Keratinocyte (primary cell): Measurements from ENCODE around the gene DNAJC17. TPM values are rescaled to one million over a fixed set of nuclear protein-coding genes. Genes with fewer than 3 reads are reported as not detected.
A peak's percentile ranks its signal among the peaks of the same experiment; 100 is the strongest.

ENCODE experiments used
- DNase-seq: peaks from one replicate; pipeline ENCODE4 v3.0.0-alpha.2; 2011; ENCODE audit warnings: low read depth, missing footprints, low spot score
- FAIRE-seq: peaks from 2 replicates; lab custom pipeline; 2011; peaks lifted over from hg19 to GRCh38; lab: Jason Lieb, UNC
- H2AFZ ChIP-seq: 2 replicates; pipeline ENCODE4 v1.6.0; 2012; ENCODE audit warnings: low read length, control low read depth, inconsistent platforms; ENCODE audit not compliant: control insufficient read depth
- H3K27ac ChIP-seq: 2 replicates; pipeline ENCODE4 v1.5.1; 2011; ENCODE audit warnings: low read length; ENCODE audit not compliant: control insufficient read depth, insufficient read depth
- H3K27me3 ChIP-seq: 3 replicates; pipeline ENCODE4 v1.6.0; 2011; ENCODE audit warnings: low read length; ENCODE audit not compliant: control insufficient read depth, insufficient read depth; ENCODE audit errors: extremely low read depth
- H3K36me3 ChIP-seq, 2 experiments: 2 replicates in 1 of 2; 3 replicates in 1 of 2; pipeline ENCODE4 v1.5.1; 2011; ENCODE audit warnings: low read length in 2 of 2, mild to moderate bottlenecking in 1 of 2; ENCODE audit not compliant: control insufficient read depth in 2 of 2, insufficient read depth in 2 of 2; ENCODE audit errors: extremely low read depth in 1 of 2
- H3K4me1 ChIP-seq: 3 replicates; pipeline ENCODE4 v1.5.1; 2011; ENCODE audit warnings: low read length; ENCODE audit not compliant: control insufficient read depth, insufficient read depth; ENCODE audit errors: extremely low read depth
- H3K4me2 ChIP-seq: 3 replicates; pipeline ENCODE4 v1.6.0; 2011; ENCODE audit warnings: low read depth, low read length; ENCODE audit not compliant: control insufficient read depth, insufficient read depth; ENCODE audit errors: extremely low read depth
- H3K4me3 ChIP-seq, 3 experiments: fragments of 200-600 bp in 1 of 3; sonication (generic) in 1 of 3; 2 replicates in 2 of 3; 3 replicates in 1 of 3; pipeline ENCODE4 v1.5.1; 2011 to 2016; ENCODE audit warnings: low read length in 3 of 3, mild to moderate bottlenecking in 3 of 3, control low read depth in 2 of 3, inconsistent platforms in 1 of 3, low read depth in 1 of 3, mixed read lengths in 1 of 3, mixed run types in 1 of 3, moderate library complexity in 1 of 3; ENCODE audit not compliant: control insufficient read depth in 2 of 3, insufficient read depth in 2 of 3; ENCODE audit errors: extremely low read depth in 1 of 3
- H3K79me2 ChIP-seq: 2 replicates; pipeline ENCODE4 v1.6.0; 2012; ENCODE audit warnings: low read length; ENCODE audit not compliant: control insufficient read depth, insufficient read depth
- H3K9ac ChIP-seq: 3 replicates; pipeline ENCODE4 v1.6.0; 2011; ENCODE audit warnings: low read length; ENCODE audit not compliant: control insufficient read depth, insufficient read depth; ENCODE audit errors: extremely low read depth
- H3K9me1 ChIP-seq: 3 replicates; pipeline ENCODE4 v1.6.0; 2011; ENCODE audit warnings: low read length; ENCODE audit not compliant: control insufficient read depth, insufficient read depth; ENCODE audit errors: extremely low read depth
- H3K9me3 ChIP-seq: 2 replicates; pipeline ENCODE4 v1.5.1; 2012; ENCODE audit warnings: low read depth, low read length; ENCODE audit not compliant: control insufficient read depth
- H4K20me1 ChIP-seq: 3 replicates; pipeline ENCODE4 v1.6.0; 2011; ENCODE audit warnings: low read length; ENCODE audit not compliant: control insufficient read depth, insufficient read depth; ENCODE audit errors: extremely low read depth
- CTCF ChIP-seq, 3 experiments: IDR thresholded peaks in 1 of 3; conservative IDR thresholded peaks in 1 of 3; optimal IDR thresholded peaks in 1 of 3; 2 replicates in 2 of 3; 3 replicates in 1 of 3; pipeline versions ENCODE3 to v1.5.1; 2011; ENCODE audit warnings: low read length in 3 of 3, mild to moderate bottlenecking in 3 of 3, moderate library complexity in 2 of 3, control low read depth in 1 of 3, inconsistent platforms in 1 of 3; ENCODE audit not compliant: insufficient read depth in 2 of 3; ENCODE audit errors: extremely low read depth in 1 of 3
- EZH2 ChIP-seq: IDR thresholded peaks from one replicate; pipeline ENCODE4 v1.6.1; 2012; ENCODE audit warnings: inconsistent platforms, mild to moderate bottlenecking, low read length, moderate library complexity
- dilution Hi-C: fragments of 300-500 bp; cut with MboI; formaldehyde crosslinking; loops from one replicate; pipeline ENCODE4 v1.7.0; 2020; ENCODE audit warnings: low sequenced_read_pairs; ENCODE audit not compliant: extremely low pct_ligation_motif_present
- polyA plus RNA-seq, 5 experiments: library from polyadenylated mRNA; depleted of rRNA in 3 of 5; stranded (reverse) in 3 of 5; stranded (forward) in 1 of 5; unstranded in 1 of 5; fragments of >200 nt; gene quantifications; 1 replicate in 1 of 5; 2 replicates in 3 of 5; 3 replicates in 1 of 5; pipeline versions ENCODE4 v1.2.1 to v1.2.3, GENCODE V29; 2011 to 2012; ENCODE audit warnings: missing spikeins in 2 of 5, low read depth in 1 of 5, low replicate concordance in 1 of 5

Gene DNAJC17
- polyA plus RNA-seq, 1 donor (not counting 4 experiments of a cell fraction or from before 2014, with no cell fraction given), result 35.3 TPM

DNA sequence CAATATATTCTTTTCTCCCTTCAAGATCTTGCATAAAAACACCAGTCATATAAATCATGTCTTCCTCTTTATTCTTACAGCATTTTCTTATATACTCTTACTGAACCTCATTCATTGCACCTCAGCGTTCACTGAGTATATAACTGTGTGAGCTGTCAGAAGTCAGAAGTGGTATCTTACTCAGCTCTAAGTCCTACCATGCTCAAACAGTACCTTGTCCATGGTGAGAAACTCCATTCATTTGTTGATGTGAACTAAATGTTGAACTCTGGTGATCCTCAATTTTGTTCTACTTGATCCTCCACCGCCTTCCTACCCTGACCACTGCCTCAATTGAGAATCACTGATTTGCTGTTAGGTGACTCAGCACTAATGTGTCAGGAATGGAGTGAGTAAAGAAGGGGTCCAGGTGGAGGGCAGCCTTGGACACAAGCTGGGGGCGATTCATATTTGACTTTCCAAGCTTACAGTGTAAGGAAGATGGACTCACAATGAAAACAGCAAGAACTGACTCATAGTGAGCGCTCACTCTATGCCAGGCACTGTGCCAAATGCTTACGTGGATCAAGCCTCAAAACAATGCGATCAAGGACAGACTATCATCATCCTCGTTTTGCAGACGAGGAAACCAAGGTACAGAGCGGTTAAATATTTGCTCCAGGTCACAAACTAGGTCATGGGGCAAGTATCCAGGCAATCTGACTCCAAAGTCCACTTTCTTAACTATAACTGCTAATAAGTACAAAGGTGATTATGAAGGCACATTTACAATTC is 13.9 kb downstream of the DNAJC17 start:
- no peak overlapping the region for H3K4me3 ChIP-seq
- no peak for TF ChIP-seq CTCF (optimal IDR thresholded peaks at IDR 0.05 in 1 of 3, IDR thresholded peaks at IDR 0.05 in 1 of 3, conservative IDR thresholded peaks at IDR 0.05 in 1 of 3; ENCODE audit: extremely low read depth in 1 of 3, insufficient read depth in 2 of 3, low read length in 3 of 3)
- no peak for TF ChIP-seq EZH2
- H3K9me1 ChIP-seq, result no peaks in the 10 kb centered on the region
- no peak overlapping the region for H2AFZ ChIP-seq
- H3K27me3 ChIP-seq, result no peaks in the 10 kb centered on the region
- no peak for DNase-seq
- dilution Hi-C loops, result no loop called here
- peak overlapping the region; percentile 78 for H3K27ac ChIP-seq
- H3K9ac ChIP-seq, result peak overlapping the region; percentile 32
- H4K20me1 ChIP-seq, result no peaks in the 10 kb centered on the region
- H3K4me2 ChIP-seq, result peak overlapping the region; percentile 57
- no peaks in the 10 kb centered on the region for H3K9me3 ChIP-seq
- H3K4me1 ChIP-seq, result peaks cover 41% of the 10 kb centered on the region
- peaks cover 40% of the 10 kb centered on the region for H3K79me2 ChIP-seq
- FAIRE-seq, result peak; percentile 89
- peaks cover 2 to 3% of the 10 kb centered on the region in 2 experiments for H3K36me3 ChIP-seq

DNA sequence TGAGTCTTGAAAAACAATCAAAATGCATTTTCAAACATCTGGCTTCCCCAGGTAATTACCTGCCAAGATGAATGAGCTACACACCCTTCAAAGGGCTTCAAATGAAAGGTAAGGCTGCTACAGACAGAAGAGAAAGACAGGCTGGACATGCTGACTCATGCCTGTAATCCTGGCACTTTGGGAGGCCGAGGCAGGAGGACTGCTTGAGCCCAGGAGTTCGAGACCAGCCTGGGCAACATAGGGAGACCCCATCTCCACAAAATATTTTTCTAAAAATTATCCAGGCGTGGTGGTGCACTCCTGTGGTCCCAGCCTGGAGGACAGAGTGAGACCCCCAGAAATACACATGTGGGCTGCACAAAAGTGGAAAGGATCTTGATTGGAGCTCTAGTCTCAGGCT is 14.9 kb downstream of the DNAJC17 start:
- H3K27ac ChIP-seq, result no peak overlapping the region
- no peak overlapping the region for H3K9ac ChIP-seq
- H3K4me2 ChIP-seq, result no peak overlapping the region
- no peaks in the 10 kb centered on the region for H3K27me3 ChIP-seq
- TF ChIP-seq EZH2 (no peak), CTCF (optimal IDR thresholded peaks at IDR 0.05 in 1 of 3, IDR thresholded peaks at IDR 0.05 in 1 of 3, conservative IDR thresholded peaks at IDR 0.05 in 1 of 3; ENCODE audit: extremely low read depth in 1 of 3, insufficient read depth in 2 of 3, low read length in 3 of 3) (no peak)
- dilution Hi-C loops, result no loop called here
- peaks cover 32% of the 10 kb centered on the region for H3K79me2 ChIP-seq
- peaks cover 2% of the 10 kb centered on the region for H3K9me1 ChIP-seq
- H3K9me3 ChIP-seq, result no peaks in the 10 kb centered on the region
- H4K20me1 ChIP-seq, result no peaks in the 10 kb centered on the region
- peaks cover 47% of the 10 kb centered on the region for H3K4me1 ChIP-seq
- DNase-seq, result no peak
- peaks cover 2 to 3% of the 10 kb centered on the region in 2 experiments for H3K36me3 ChIP-seq
- FAIRE-seq, result no peak
- H2AFZ ChIP-seq, result no peak overlapping the region
- H3K4me3 ChIP-seq, result no peak overlapping the region
